Measurements from ENCODE around the gene FILIP1L.

DNA sequence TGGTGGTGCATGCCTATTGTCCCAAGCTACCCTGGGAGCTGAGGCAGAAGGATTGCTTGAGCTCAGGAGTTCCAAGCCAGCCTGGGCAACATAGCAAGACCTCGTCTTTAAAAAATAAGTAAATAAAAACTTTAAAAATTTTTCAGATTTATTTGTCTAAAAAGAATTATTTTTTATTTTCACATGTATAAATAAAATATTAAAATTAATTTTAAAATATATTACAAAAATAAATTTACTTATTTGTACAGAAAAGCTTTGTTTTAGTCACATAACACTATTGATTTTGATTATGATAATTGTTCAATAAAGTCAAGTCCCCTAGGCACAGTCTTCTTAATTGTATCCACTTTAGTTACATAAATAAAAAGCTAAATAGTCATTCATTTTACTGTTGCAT lies 85.2 kb downstream of the FILIP1L start:
- TF ChIP-seq, protein P1, sequence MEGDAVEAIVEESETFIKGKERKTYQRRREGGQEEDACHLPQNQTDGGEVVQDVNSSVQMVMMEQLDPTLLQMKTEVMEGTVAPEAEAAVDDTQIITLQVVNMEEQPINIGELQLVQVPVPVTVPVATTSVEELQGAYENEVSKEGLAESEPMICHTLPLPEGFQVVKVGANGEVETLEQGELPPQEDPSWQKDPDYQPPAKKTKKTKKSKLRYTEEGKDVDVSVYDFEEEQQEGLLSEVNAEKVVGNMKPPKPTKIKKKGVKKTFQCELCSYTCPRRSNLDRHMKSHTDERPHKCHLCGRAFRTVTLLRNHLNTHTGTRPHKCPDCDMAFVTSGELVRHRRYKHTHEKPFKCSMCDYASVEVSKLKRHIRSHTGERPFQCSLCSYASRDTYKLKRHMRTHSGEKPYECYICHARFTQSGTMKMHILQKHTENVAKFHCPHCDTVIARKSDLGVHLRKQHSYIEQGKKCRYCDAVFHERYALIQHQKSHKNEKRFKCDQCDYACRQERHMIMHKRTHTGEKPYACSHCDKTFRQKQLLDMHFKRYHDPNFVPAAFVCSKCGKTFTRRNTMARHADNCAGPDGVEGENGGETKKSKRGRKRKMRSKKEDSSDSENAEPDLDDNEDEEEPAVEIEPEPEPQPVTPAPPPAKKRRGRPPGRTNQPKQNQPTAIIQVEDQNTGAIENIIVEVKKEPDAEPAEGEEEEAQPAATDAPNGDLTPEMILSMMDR (IDR thresholded peaks at IDR 0.05) = no peak
- TF ChIP-seq EZH2 (IDR thresholded peaks at IDR 0.05) (no peak), EZH2phosphoT487 (IDR thresholded peaks at IDR 0.05) (no peak)
